Measurements from ENCODE around the gene FAM171A1.
"Not testable (repeated sequence)": the region's sequence is repeated elsewhere in the genome, so short reads cannot be mapped to it uniquely, and the experiment has no call there.

FAM171A1 gene

GRCh38 chr10:15295537-15296325 is 75.4 kb downstream of the FAM171A1 start:
- DNase-seq (ENCODE audit: insufficient read length, low spot score) (no peak), FAIRE-seq (no peak)

- no peak for FAIRE-seq
Observed at GRCh38 chr10:15293862-15294842, 76.9 kb downstream of the FAM171A1 start.

GRCh38 chr10:15290671-15291070 is 80.4 kb downstream of the FAM171A1 start:
- no peak for DNase-seq (ENCODE audit: insufficient read length, low spot score)

More at GRCh38 chr10:15293862-15294842, 76.9 kb downstream of the FAM171A1 start:
- no peak for DNase-seq (ENCODE audit: insufficient read length, low spot score)

GRCh38 chr10:15290150-15290549 is 80.9 kb downstream of the FAM171A1 start:
- FAIRE-seq: no peak
- no peak for DNase-seq (ENCODE audit: insufficient read length, low spot score)

More at GRCh38 chr10:15290671-15291070, 80.4 kb downstream of the FAM171A1 start:
- no peak for FAIRE-seq

- no peak for DNase-seq (ENCODE audit: insufficient read length, low spot score)
- FAIRE-seq: no peak
Observed at GRCh38 chr10:15280974-15281373, 90.1 kb downstream of the FAM171A1 start.

- no peak for DNase-seq (ENCODE audit: insufficient read length, low spot score)
- no peak for FAIRE-seq
Observed at GRCh38 chr10:15280462-15280861, 90.6 kb downstream of the FAM171A1 start.

GRCh38 chr10:15279236-15279635 is 91.9 kb downstream of the FAM171A1 start:
- DNase-seq (ENCODE audit: insufficient read length, low spot score) (no peak), FAIRE-seq (no peak)

GRCh38 chr10:15278786-15279185 is 92.3 kb downstream of the FAM171A1 start:
- FAIRE-seq (no peak), DNase-seq (ENCODE audit: insufficient read length, low spot score) (no peak)

- not testable (repeated sequence) for FAIRE-seq; DNase-seq (ENCODE audit: insufficient read length, low spot score)
Observed at GRCh38 chr10:15276039-15276438, 95.0 kb downstream of the FAM171A1 start.

GRCh38 chr10:15269838-15270237 is 101.3 kb downstream of the FAM171A1 start:
- not testable (repeated sequence) for FAIRE-seq; DNase-seq (ENCODE audit: insufficient read length, low spot score)

- FAIRE-seq (no peak), DNase-seq (ENCODE audit: insufficient read length, low spot score) (no peak)
Observed at GRCh38 chr10:15267496-15267895, 103.6 kb downstream of the FAM171A1 start.

GRCh38 chr10:15266117-15266516 is 105.0 kb downstream of the FAM171A1 start:
- DNase-seq (ENCODE audit: insufficient read length, low spot score) (no peak), FAIRE-seq (no peak)

- FAIRE-seq (no peak), DNase-seq (ENCODE audit: insufficient read length, low spot score) (no peak)
Observed at GRCh38 chr10:15265558-15265957, 105.5 kb downstream of the FAM171A1 start.

- FAIRE-seq (no peak), DNase-seq (ENCODE audit: insufficient read length, low spot score) (no peak)
Observed at GRCh38 chr10:15265056-15265455, 106.0 kb downstream of the FAM171A1 start.

- DNase-seq (ENCODE audit: insufficient read length, low spot score) (no peak), FAIRE-seq (no peak)
Observed at GRCh38 chr10:15263657-15264323, 107.3 kb downstream of the FAM171A1 start.

GRCh38 chr10:15262036-15262713 is 108.9 kb downstream of the FAM171A1 start:
- FAIRE-seq (no peak), DNase-seq (ENCODE audit: insufficient read length, low spot score) (no peak)

GRCh38 chr10:15259136-15259535 is 112.0 kb downstream of the FAM171A1 start:
- DNase-seq (ENCODE audit: insufficient read length, low spot score): no peak
- no peak for FAIRE-seq

- FAIRE-seq: no peak
Observed at GRCh38 chr10:15258255-15258654, 112.8 kb downstream of the FAM171A1 start.

GRCh38 chr10:15255961-15256360 is 115.1 kb downstream of the FAM171A1 start:
- DNase-seq (ENCODE audit: insufficient read length, low spot score) (no peak), FAIRE-seq (no peak)

More at GRCh38 chr10:15258255-15258654, 112.8 kb downstream of the FAM171A1 start:
- no peak for DNase-seq (ENCODE audit: insufficient read length, low spot score)

Data from GM19239 (cell line).